WTC11 (cell line): ENCODE data around the gene PRDM2.

Source experiments
- ATF6 ChIP-seq: sonication (generic); formaldehyde crosslinking; IDR thresholded peaks from 2 replicates; pipeline ENCODE4 v1.8.1; 2023; ENCODE audit warnings: mild to moderate bottlenecking, missing genetic modification reagents
- ESRRA ChIP-seq: sonication (generic); formaldehyde crosslinking; IDR thresholded peaks from 2 replicates; pipeline ENCODE4 v1.8.1; 2022; ENCODE audit warnings: mild to moderate bottlenecking, missing genetic modification reagents, borderline replicate concordance
- FOXK1 ChIP-seq: sonication (generic); formaldehyde crosslinking; IDR thresholded peaks from 2 replicates; pipeline ENCODE4 v1.8.0; 2022; ENCODE audit warnings: mild to moderate bottlenecking, moderate library complexity, missing genetic modification reagents
- MXD4 ChIP-seq: fragments of 250-450 bp; sonication (Bioruptor Pico); IDR thresholded peaks from 2 replicates; pipeline ENCODE4 v1.8.0; 2021; ENCODE audit warnings: mild to moderate bottlenecking, moderate library complexity, borderline replicate concordance
- TF ChIP-seq, protein P1 (sequence below): fragments of 200-600 bp; IDR thresholded peaks from 2 replicates; pipeline ENCODE4 v1.8.0; 2022; ENCODE audit warnings: antibody characterized with exemption

- TF ChIP-seq, protein P1, sequence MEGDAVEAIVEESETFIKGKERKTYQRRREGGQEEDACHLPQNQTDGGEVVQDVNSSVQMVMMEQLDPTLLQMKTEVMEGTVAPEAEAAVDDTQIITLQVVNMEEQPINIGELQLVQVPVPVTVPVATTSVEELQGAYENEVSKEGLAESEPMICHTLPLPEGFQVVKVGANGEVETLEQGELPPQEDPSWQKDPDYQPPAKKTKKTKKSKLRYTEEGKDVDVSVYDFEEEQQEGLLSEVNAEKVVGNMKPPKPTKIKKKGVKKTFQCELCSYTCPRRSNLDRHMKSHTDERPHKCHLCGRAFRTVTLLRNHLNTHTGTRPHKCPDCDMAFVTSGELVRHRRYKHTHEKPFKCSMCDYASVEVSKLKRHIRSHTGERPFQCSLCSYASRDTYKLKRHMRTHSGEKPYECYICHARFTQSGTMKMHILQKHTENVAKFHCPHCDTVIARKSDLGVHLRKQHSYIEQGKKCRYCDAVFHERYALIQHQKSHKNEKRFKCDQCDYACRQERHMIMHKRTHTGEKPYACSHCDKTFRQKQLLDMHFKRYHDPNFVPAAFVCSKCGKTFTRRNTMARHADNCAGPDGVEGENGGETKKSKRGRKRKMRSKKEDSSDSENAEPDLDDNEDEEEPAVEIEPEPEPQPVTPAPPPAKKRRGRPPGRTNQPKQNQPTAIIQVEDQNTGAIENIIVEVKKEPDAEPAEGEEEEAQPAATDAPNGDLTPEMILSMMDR = no peak
- no peak for TF ChIP-seq ESRRA (CRISPR knock-in tag)
- no peak for TF ChIP-seq FOXK1 (CRISPR knock-in tag)
- no peak for TF ChIP-seq ATF6 (CRISPR knock-in tag)
- TF ChIP-seq MXD4 = no peak
These were observed 63.2 kb downstream of the PRDM2 start for GRCh38 chr1:13763222-13763621.
